GM12878 (cell line): ENCODE results near the gene BEST4. TPM values are rescaled to one million over a fixed set of nuclear protein-coding genes. Genes with fewer than 3 reads are reported as not detected.

Source experiments
- ATAC-seq: fragments of 200-7000 bp; cut with Tn5 transposase; 3 replicates; pipeline ENCODE4 v1.9.1; 2020; ENCODE audit warnings: mild to moderate bottlenecking, moderate library complexity
- BruUV-seq: library from RNA; stranded (reverse); fragments of 400-500 nt; replicated peaks from 2 replicates; lab custom pipeline; 2021; lab: Mats Ljungman, UMichigan
- CTCF ChIA-PET: fragments of 300-600 bp; sonication (Branson Sonifier 250); formaldehyde crosslinking; extraction: SDS; loops from one replicate; lab custom pipeline; 2021; ENCODE audit warnings: inconsistent platforms; lab: Yijun Ruan, JAX
- POLR2A ChIA-PET: fragments of 350-600 bp; formaldehyde crosslinking; extraction: SDS; loops from one replicate; lab custom pipeline; 2021; ENCODE audit warnings: inconsistent platforms; lab: Charles Lee
- RAD21 ChIA-PET: fragments of 300-600 bp; sonication (Branson Sonifier 250); formaldehyde crosslinking; loops from one replicate; lab custom pipeline; 2023; ENCODE audit warnings: antibody characterized with exemption; ENCODE audit not compliant: unreplicated experiment; lab: Charles Lee
- SMC1A ChIA-PET: fragments of 300-600 bp; sonication (Branson Sonifier 250); formaldehyde crosslinking; loops from one replicate; lab custom pipeline; 2023; ENCODE audit not compliant: unreplicated experiment, uncharacterized antibody; lab: Charles Lee
- DNase-seq: peaks from one replicate; pipeline ENCODE4 v3.0.0-alpha.2; 2011; ENCODE audit warnings: low read depth, low spot score
- FAIRE-seq: peaks from 3 replicates; lab custom pipeline; 2011; peaks lifted over from hg19 to GRCh38; lab: Jason Lieb, UNC
- H2AFZ ChIP-seq: 2 replicates; pipeline ENCODE4 v1.6.0; 2011; ENCODE audit warnings: low read depth, low read length, control low read depth; ENCODE audit not compliant: control insufficient read depth
- H3K27ac ChIP-seq: 2 replicates; pipeline ENCODE4 v1.5.1; 2011; ENCODE audit warnings: control low read depth; ENCODE audit not compliant: control insufficient read depth, insufficient read depth
- H3K27me3 ChIP-seq, 2 experiments: replicated peaks in 1 of 2; 2 replicates each; pipeline versions ENCODE4 v1.6.0 to v1.6.1; 2011; ENCODE audit warnings: low read length in 1 of 2; ENCODE audit not compliant: control insufficient read depth in 2 of 2, insufficient read depth in 2 of 2
- H3K36me3 ChIP-seq, 2 experiments: 2 replicates each; pipeline ENCODE4 v1.5.1; 2011; ENCODE audit warnings: low read length in 1 of 2; ENCODE audit not compliant: control insufficient read depth in 2 of 2, insufficient read depth in 2 of 2
- H3K4me1 ChIP-seq: 2 replicates; pipeline ENCODE4 v1.6.1; 2011; ENCODE audit warnings: mild to moderate bottlenecking, low read length, moderate library complexity, mixed read lengths; ENCODE audit not compliant: control insufficient read depth, insufficient read depth
- H3K4me2 ChIP-seq: 2 replicates; pipeline ENCODE4 v1.6.0; 2011; ENCODE audit warnings: control low read depth; ENCODE audit not compliant: control insufficient read depth, insufficient read depth
- H3K4me3 ChIP-seq: fragments of 200-600 bp; sonication (generic); 2 replicates; pipeline ENCODE4 v1.5.1; 2016
- H3K79me2 ChIP-seq: 2 replicates; pipeline ENCODE4 v1.6.0; 2011; ENCODE audit warnings: low read length; ENCODE audit not compliant: control insufficient read depth, insufficient read depth
- H3K9ac ChIP-seq: 2 replicates; pipeline ENCODE4 v1.8.0; 2011; ENCODE audit warnings: low read length, control low read depth, mixed read lengths; ENCODE audit not compliant: control insufficient read depth, insufficient read depth
- H3K9me3 ChIP-seq: replicated peaks from 3 replicates; pipeline ENCODE4 v1.5.1; 2011; ENCODE audit warnings: mild to moderate bottlenecking, low read length; ENCODE audit not compliant: control insufficient read depth, insufficient read depth
- H4K20me1 ChIP-seq: 2 replicates; pipeline ENCODE4 v1.6.0; 2011; ENCODE audit not compliant: control insufficient read depth, insufficient read depth
- CEBPZ ChIP-seq: fragments of 150-350 bp; IDR thresholded peaks from 2 replicates; pipeline ENCODE4 v1.6.1; 2016; ENCODE audit warnings: low read depth, low read length
- IKZF2 ChIP-seq, 2 experiments: fragments of 450-650 bp; IDR thresholded peaks; 2 replicates each; pipeline ENCODE4 v1.6.1; 2017; ENCODE audit warnings: mild to moderate bottlenecking in 2 of 2, moderate library complexity in 2 of 2
- LARP7 ChIP-seq: fragments of 450-650 bp; IDR thresholded peaks from 2 replicates; pipeline ENCODE4 v1.6.1; 2017; ENCODE audit warnings: mild to moderate bottlenecking
- MYB ChIP-seq: fragments of 150-350 bp; IDR thresholded peaks from 2 replicates; pipeline ENCODE4 v1.6.1; 2014; ENCODE audit warnings: mild to moderate bottlenecking, low read depth, low read length, borderline replicate concordance
- NR2F1 ChIP-seq: fragments of 450-650 bp; conservative IDR thresholded peaks from 2 replicates; pipeline ENCODE4 v1.6.1; 2017; ENCODE audit warnings: mild to moderate bottlenecking
- TCF7 ChIP-seq: IDR thresholded peaks from 2 replicates; pipeline ENCODE4 v1.6.1; 2014; ENCODE audit warnings: antibody characterized with exemption, borderline replicate concordance
- ZBED1 ChIP-seq: IDR thresholded peaks from 2 replicates; pipeline ENCODE4 v1.6.1; 2016; ENCODE audit warnings: borderline replicate concordance
- ZNF207 ChIP-seq: fragments of 450-650 bp; IDR thresholded peaks from 2 replicates; pipeline ENCODE4 v1.6.1; 2014; ENCODE audit warnings: antibody characterized with exemption, mild to moderate bottlenecking, borderline replicate concordance
- ZZZ3 ChIP-seq: IDR thresholded peaks from 2 replicates; pipeline ENCODE4 v1.6.1; 2011; ENCODE audit warnings: low read depth; ENCODE audit not compliant: control insufficient read depth, insufficient read length
- WGBS: methylation state at CpG from one replicate; pipeline ENCODE4 v1.1.6; 2016; ENCODE audit warnings: low lambda C conversion rate; ENCODE audit not compliant: insufficient replicate concordance, insufficient coverage; ENCODE audit errors: missing lambda C conversion rate; 5-methylcytosine and 5-hydroxymethylcytosine counted together
- in situ Hi-C: fragments of 300-500 bp; cut with MboI; formaldehyde crosslinking; loops from 9 replicates; pipeline ENCODE4 v1.14.3; 2018; ENCODE audit warnings: mixed read lengths
- intact Hi-C: fragments of 100-400 bp; cut with micrococcal nuclease; formaldehyde crosslinking; loops from one replicate; pipeline ENCODE4 v1.14.2; 2022; ENCODE audit not compliant: unreplicated experiment
- polyA plus RNA-seq, 11 experiments: library from polyadenylated mRNA; depleted of rRNA in 4 of 11; unstranded in 6 of 11; stranded (reverse) in 5 of 11; fragments of >200 nt; fragmentation: Nextera tagmentation in 4 of 11; fragmentation: Illumina TruSeq in 1 of 11; extraction: Ambion mirVana in 4 of 11; extraction: Trizol in 1 of 11; gene quantifications; 1 replicate in 1 of 11; 2 replicates in 10 of 11; pipeline versions ENCODE4 v1.2.1 to v1.2.3, GENCODE V29; 2011 to 2016; ENCODE audit warnings: inconsistent platforms in 2 of 11, missing spikeins in 2 of 11, low read depth in 1 of 11
- total RNA-seq, 4 experiments: library from RNA; depleted of rRNA in 3 of 4; stranded (reverse); fragments of >200 nt in 3 of 4; fragmentation: Illumina TruSeq in 1 of 4; extraction: Trizol in 1 of 4; gene quantifications; 2 replicates each; pipeline versions ENCODE4 v1.2.1 to v1.2.3, GENCODE V29; 2013 to 2021

The BEST4 gene
- total and polyA plus RNA-seq, 10 of the 15 experiments (the other 5 are each of a cell fraction or from before 2014, with no cell fraction given): 0.06 to 1.3 (median 0.42) TPM

- in situ Hi-C loops (loop anchor here (5.0 kb wide), 1 partner anchor 473 kb away; no protein-coding TSS in a partner anchor), intact Hi-C loops (loop anchor here (10.0 kb wide), 1 partner anchor 155 kb away; the partner anchor contains the start of gene EIF2B3)
- Histone ChIP-seq H3K27me3 (no peaks in the 10 kb centered on the region; a peak in 1 of 4 replicates), H3K79me2 (no peaks in the 10 kb centered on the region), H4K20me1 (no peaks in the 10 kb centered on the region), H3K36me3 (no peaks in the 10 kb centered on the region), H3K27ac (no peak overlapping the region), H3K4me2 (no peak overlapping the region), H2AFZ (no peak overlapping the region), H3K4me1 (no peaks in the 10 kb centered on the region), H3K4me3 (no peak overlapping the region), H3K9ac (no peak overlapping the region), H3K9me3 (no peaks in the 10 kb centered on the region)
- ATAC-seq (no peak), DNase-seq (no peak), FAIRE-seq (no peak)
- ChIA-PET POLR2A (interaction anchor here (0.5 to 1.7 kb wide), 4 partner anchors 8 to 181 kb away, joined by 3 to 6 read pairs (median 4); no protein-coding TSS in a partner anchor), SMC1A (interaction anchor here (1.4 to 3.0 kb wide), 6 partner anchors 8 to 663 kb away, joined by 3 to 9 read pairs (median 4); partner anchors contain the start of gene PLK3), RAD21 (interaction anchor here (0.5 to 1.2 kb wide), 3 partner anchors 8 to 36 kb away, joined by 3 to 4 read pairs (median 3); no protein-coding TSS in a partner anchor), CTCF (interaction anchor here (0.6 to 1.9 kb wide), 9 partner anchors 8 to 663 kb away, joined by 3 to 5 read pairs (median 3); partner anchors contain the start of genes HECTD3 and PLK3)
- TF ChIP-seq MYB: no peak
- TF ChIP-seq NR2F1: no peak
- no peak for TF ChIP-seq IKZF2 (IDR thresholded peaks at IDR 0.05)
- no peak for TF ChIP-seq LARP7
- TF ChIP-seq ZBED1: no peak
- no peak for TF ChIP-seq ZZZ3
- TF ChIP-seq TCF7: no peak
- TF ChIP-seq CEBPZ: no peak
- TF ChIP-seq ZNF207: no peak
- BruUV-seq: no TSS peak
- 67% methylated on average over 12 of the region's 12 CpGs for WGBS
These were observed 41.8 kb upstream of the BEST4 start for GRCh38 chr1:44829506-44830384.
